A549 (cell line): Measurements from ENCODE around the gene HLF. TPM values are rescaled to one million over a fixed set of nuclear protein-coding genes. Genes with fewer than 3 reads are reported as not detected.

Experiments
- ATAC-seq, 2 experiments: fragments of 200-7000 bp in 1 of 2; fragments of >200 bp in 1 of 2; cut with Nextera tagmentation in 1 of 2; cut with Tn5 transposase in 1 of 2; 3 replicates each; pipeline versions ENCODE4 v1.8.0 to v1.9.1; 2018 to 2020; ENCODE audit warnings: mild to moderate bottlenecking in 1 of 2, moderate library complexity in 1 of 2
- CTCF ChIA-PET: fragments of 300-600 bp; sonication (Branson Sonifier 250); formaldehyde crosslinking; extraction: SDS; loops from one replicate; lab custom pipeline; 2021; ENCODE audit warnings: antibody characterized with exemption, inconsistent platforms; lab: Yijun Ruan, JAX
- POLR2A ChIA-PET: fragments of 350-600 bp; formaldehyde crosslinking; extraction: SDS; loops from one replicate; lab custom pipeline; 2021; ENCODE audit warnings: antibody characterized with exemption, inconsistent platforms; lab: Yijun Ruan, JAX
- DNase-seq, 2 experiments: peaks; one replicate each; pipeline versions ENCODE4 v3.0.0 to v3.0.0-alpha.2; 2011 to 2016; ENCODE audit warnings: low read depth in 1 of 2, low spot score in 1 of 2
- FAIRE-seq: peaks from 2 replicates; lab custom pipeline; 2011; peaks lifted over from hg19 to GRCh38; lab: Jason Lieb, UNC
- H3K27ac ChIP-seq, 2 experiments: fragments of >200 bp; sonication (Bioruptor Twin); formaldehyde crosslinking; 3 replicates each; pipeline ENCODE4 v1.5.1; 2016 to 2017
- H3K4me1 ChIP-seq: fragments of >200 bp; sonication (Bioruptor Twin); formaldehyde crosslinking; 3 replicates; pipeline ENCODE4 v1.6.1; 2016
- H3K4me2 ChIP-seq: fragments of >200 bp; sonication (Bioruptor Twin); formaldehyde crosslinking; 3 replicates; pipeline ENCODE4 v1.6.1; 2016
- H3K4me3 ChIP-seq: fragments of >200 bp; sonication (Bioruptor Twin); formaldehyde crosslinking; 3 replicates; pipeline ENCODE4 v1.5.1; 2016
- H3K9me3 ChIP-seq: fragments of >200 bp; sonication (Bioruptor Twin); formaldehyde crosslinking; 3 replicates; pipeline ENCODE4 v1.6.1; 2016
- CEBPB ChIP-seq, 2 experiments: fragments of >200 bp in 1 of 2; sonication (Bioruptor Twin) in 1 of 2; formaldehyde crosslinking in 1 of 2; IDR thresholded peaks; 2 replicates each; pipeline ENCODE4 v1.6.1; 2012 to 2016
- CHD2 ChIP-seq: fragments of 150-350 bp; IDR thresholded peaks from 2 replicates; pipeline ENCODE4 v1.6.1; 2014; ENCODE audit warnings: low read length; ENCODE audit not compliant: partially characterized antibody
- CHD4 ChIP-seq: fragments of 200-600 bp; sonication (generic); IDR thresholded peaks from 2 replicates; pipeline ENCODE4 v1.6.1; 2016; ENCODE audit warnings: antibody characterized with exemption, mild to moderate bottlenecking, borderline replicate concordance
- EHF ChIP-seq: fragments of 250-450 bp; sonication (Bioruptor Pico); IDR thresholded peaks from 2 replicates; pipeline ENCODE4 v1.5.0; 2020; ENCODE audit warnings: mild to moderate bottlenecking
- EHMT2 ChIP-seq: fragments of 200-600 bp; sonication (generic); IDR thresholded peaks from 2 replicates; pipeline ENCODE4 v1.6.1; 2016; ENCODE audit warnings: antibody characterized with exemption, low read depth, mild to moderate bottlenecking, moderate library complexity
- ESRRA ChIP-seq: fragments of 150-350 bp; IDR thresholded peaks from 2 replicates; pipeline ENCODE4 v1.6.1; 2014; ENCODE audit warnings: mild to moderate bottlenecking, low read length, borderline replicate concordance
- FOSB ChIP-seq: fragments of 250-450 bp; sonication (Bioruptor Pico); IDR thresholded peaks from 2 replicates; pipeline ENCODE4 v1.5.0; 2020; ENCODE audit warnings: mild to moderate bottlenecking, moderate library complexity
- FOSL2 ChIP-seq, 2 experiments: fragments of 450-650 bp in 1 of 2; fragments of >200 bp in 1 of 2; sonication (Bioruptor Twin) in 1 of 2; formaldehyde crosslinking; IDR thresholded peaks; 2 replicates each; pipeline versions ENCODE4 v1.5.0 to v1.6.1; 2016 to 2020; ENCODE audit warnings: mild to moderate bottlenecking in 1 of 2, moderate library complexity in 1 of 2
- FOXS1 ChIP-seq: fragments of 250-450 bp; sonication (Bioruptor Pico); IDR thresholded peaks from 2 replicates; pipeline ENCODE4 v1.5.0; 2020; ENCODE audit warnings: mild to moderate bottlenecking, moderate library complexity
- GATA3 ChIP-seq: IDR thresholded peaks from 2 replicates; pipeline ENCODE4 v1.6.1; 2012; ENCODE audit warnings: borderline replicate concordance
- HDAC2 ChIP-seq: fragments of 200-600 bp; sonication (generic); IDR thresholded peaks from 2 replicates; pipeline ENCODE4 v1.6.1; 2016
- HEYL ChIP-seq: fragments of 250-450 bp; sonication (Bioruptor Pico); IDR thresholded peaks from 2 replicates; pipeline ENCODE4 v1.8.0; 2021; ENCODE audit warnings: mild to moderate bottlenecking, moderate library complexity
- HOXA7 ChIP-seq: fragments of 250-450 bp; sonication (Bioruptor Pico); IDR thresholded peaks from 2 replicates; pipeline ENCODE4 v1.5.0; 2020; ENCODE audit warnings: mild to moderate bottlenecking, moderate library complexity
- HOXB13 ChIP-seq: fragments of 250-450 bp; sonication (Bioruptor Pico); IDR thresholded peaks from 2 replicates; pipeline ENCODE4 v1.5.0; 2020; ENCODE audit warnings: low read depth, mild to moderate bottlenecking, moderate library complexity
- JUN ChIP-seq, 2 experiments: fragments of >200 bp; sonication (Bioruptor Twin); formaldehyde crosslinking; IDR thresholded peaks; 2 replicates in 1 of 2; 3 replicates in 1 of 2; pipeline ENCODE4 v1.6.1; 2016 to 2017
- NR3C1 ChIP-seq: fragments of >200 bp; sonication (Bioruptor Twin); formaldehyde crosslinking; IDR thresholded peaks from 3 replicates; pipeline ENCODE4 v1.6.1; 2017
- PHF8 ChIP-seq: fragments of 200-600 bp; sonication (generic); IDR thresholded peaks from 2 replicates; pipeline ENCODE4 v1.6.1; 2016; ENCODE audit warnings: low read depth, mild to moderate bottlenecking, antibody characterized with exemption, moderate library complexity, borderline replicate concordance
- POLR2AphosphoS2 ChIP-seq: conservative IDR thresholded peaks from 2 replicates; pipeline ENCODE4 v1.6.1; 2012; ENCODE audit warnings: low read length, improper control_type of control experiment, inconsistent platforms
- RAD21 ChIP-seq, 2 experiments: fragments of >200 bp in 1 of 2; sonication (Bioruptor Twin) in 1 of 2; formaldehyde crosslinking in 1 of 2; IDR thresholded peaks in 1 of 2; conservative IDR thresholded peaks in 1 of 2; 2 replicates in 1 of 2; 3 replicates in 1 of 2; pipeline ENCODE4 v1.6.1; 2012 to 2018; ENCODE audit warnings: inconsistent platforms in 1 of 2
- RCOR1 ChIP-seq: fragments of 150-350 bp; IDR thresholded peaks from 2 replicates; pipeline ENCODE4 v1.6.1; 2014; ENCODE audit warnings: antibody characterized with exemption, low read length, low read depth
- SREBF2 ChIP-seq: fragments of 450-650 bp; IDR thresholded peaks from 2 replicates; pipeline ENCODE4 v1.6.1; 2014; ENCODE audit warnings: mild to moderate bottlenecking, moderate library complexity
- ZNF302 ChIP-seq: fragments of 250-450 bp; sonication (Bioruptor Pico); IDR thresholded peaks from 2 replicates; pipeline ENCODE4 v1.9.0; 2021; ENCODE audit warnings: inconsistent platforms, mild to moderate bottlenecking, moderate library complexity
- ZSCAN20 ChIP-seq: fragments of 250-450 bp; sonication (Bioruptor Pico); IDR thresholded peaks from 2 replicates; pipeline ENCODE4 v1.8.0; 2022; ENCODE audit warnings: mild to moderate bottlenecking, moderate library complexity
- WGBS: methylation state at CpG from one replicate; pipeline ENCODE4 v1.1.6; 2017; ENCODE audit errors: missing lambda C conversion rate; 5-methylcytosine and 5-hydroxymethylcytosine counted together
- polyA plus RNA-seq, 4 experiments: library from polyadenylated mRNA; depleted of rRNA in 3 of 4; stranded (reverse); fragments of >200 nt; fragmentation: RNase III in 1 of 4; extraction: RNeasy Plus Mini Kit Qiagen cat#74134 plus additional on column Dnase treatment in 1 of 4; gene quantifications; 2 replicates in 3 of 4; 3 replicates in 1 of 4; pipeline ENCODE4 v1.2.3, GENCODE V29; 2011 to 2017
- TF ChIP-seq, protein P1 (sequence below): fragments of >200 bp; sonication (Bioruptor Twin); formaldehyde crosslinking; IDR thresholded peaks from 2 replicates; pipeline ENCODE4 v1.6.1; 2016
- TF ChIP-seq, protein P2 (sequence below): fragments of >200 bp; sonication (Bioruptor Twin); formaldehyde crosslinking; IDR thresholded peaks from 3 replicates; pipeline ENCODE4 v1.5.1; 2016
- TF ChIP-seq, protein P3 (sequence below): fragments of 250-450 bp; sonication (Bioruptor Pico); IDR thresholded peaks from 2 replicates; pipeline ENCODE4 v1.5.0; 2021; ENCODE audit warnings: mild to moderate bottlenecking, moderate library complexity, borderline replicate concordance
- TF ChIP-seq, protein P4 (sequence below): IDR thresholded peaks from 2 replicates; pipeline ENCODE4 v1.6.1; 2012
- TF ChIP-seq, protein P5 (sequence below): IDR thresholded peaks from 2 replicates; pipeline ENCODE4 v1.6.1; 2012; ENCODE audit warnings: low read depth, borderline replicate concordance

The HLF gene
- polyA plus RNA-seq, 2 of the 4 experiments (the other 2 are of a cell fraction): 0.35 to 1.0 TPM

DNA sequence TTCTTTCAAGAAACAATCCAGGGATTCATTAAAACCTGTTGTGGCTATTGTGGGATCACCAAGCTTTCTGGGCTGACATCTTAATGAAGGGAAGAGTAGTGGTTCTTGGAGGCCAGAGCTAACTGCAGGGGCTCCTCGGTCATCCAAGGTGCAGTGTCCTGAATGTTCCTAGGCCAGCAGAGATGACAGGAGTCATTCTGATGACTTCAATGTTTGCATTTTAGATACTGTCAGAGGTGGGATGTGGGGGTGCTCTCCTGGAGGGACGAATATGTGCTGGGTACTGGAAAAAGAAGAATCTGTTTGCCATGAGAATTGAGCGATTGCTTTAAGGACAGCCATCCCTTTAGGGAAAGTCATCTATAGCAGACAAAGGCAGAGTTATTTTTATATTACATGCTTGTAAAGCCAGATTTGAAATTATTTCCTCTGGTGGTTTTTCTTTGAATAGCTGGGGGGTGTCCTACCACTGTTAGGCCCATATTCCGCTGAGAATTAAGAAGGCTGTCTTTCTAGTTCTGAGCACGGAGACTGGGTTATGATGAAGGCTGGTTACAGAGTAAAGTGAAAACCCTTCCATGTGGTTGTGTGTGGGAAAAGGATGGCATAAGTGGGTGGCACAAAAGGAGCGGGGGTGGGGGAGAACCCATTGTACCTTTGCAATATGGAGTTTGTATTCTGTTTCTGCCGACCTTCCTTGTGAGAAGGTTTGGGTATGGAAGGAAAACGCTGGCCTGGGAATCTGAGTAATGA is 7.4 kb downstream of the HLF start:
- ChIA-PET CTCF (interaction anchor here (0.6 to 0.8 kb wide), 2 partner anchors 13 to 275 kb away, joined by 3 to 4 read pairs; no protein-coding TSS in a partner anchor), POLR2A (no interaction called here)
- H3K4me3 ChIP-seq: no peak overlapping the region
- DNase-seq (no peak), ATAC-seq (no peak), FAIRE-seq (no peak)
- no peak overlapping the region for H3K4me2 ChIP-seq
- H3K4me1 ChIP-seq: peaks cover 23% of the 10 kb centered on the region
- no peaks in the 10 kb centered on the region for H3K9me3 ChIP-seq
- no peak overlapping the region for H3K27ac ChIP-seq
- 68% methylated on average over 8 of the region's 8 CpGs for WGBS
- TF ChIP-seq FOSL2 (IDR thresholded peaks at IDR 0.05) (no peak), FOSL2 (CRISPR knock-in tag; IDR thresholded peaks at IDR 0.05) (no peak), POLR2AphosphoS2 (no peak), ESRRA (no peak), CHD2 (no peak), ZNF302 (CRISPR knock-in tag) (no peak), SREBF2 (no peak), ZSCAN20 (no peak), RAD21 (conservative IDR thresholded peaks at IDR 0.05 in 1 of 2, IDR thresholded peaks at IDR 0.05 in 1 of 2) (no peak), PHF8 (no peak), JUN (IDR thresholded peaks at IDR 0.05) (no peak), GATA3 (no peak), NR3C1 (no peak)
- TF ChIP-seq, protein P1, sequence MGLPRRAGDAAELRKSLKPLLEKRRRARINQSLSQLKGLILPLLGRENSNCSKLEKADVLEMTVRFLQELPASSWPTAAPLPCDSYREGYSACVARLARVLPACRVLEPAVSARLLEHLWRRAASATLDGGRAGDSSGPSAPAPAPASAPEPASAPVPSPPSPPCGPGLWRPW: no peak
- TF ChIP-seq, protein P2, sequence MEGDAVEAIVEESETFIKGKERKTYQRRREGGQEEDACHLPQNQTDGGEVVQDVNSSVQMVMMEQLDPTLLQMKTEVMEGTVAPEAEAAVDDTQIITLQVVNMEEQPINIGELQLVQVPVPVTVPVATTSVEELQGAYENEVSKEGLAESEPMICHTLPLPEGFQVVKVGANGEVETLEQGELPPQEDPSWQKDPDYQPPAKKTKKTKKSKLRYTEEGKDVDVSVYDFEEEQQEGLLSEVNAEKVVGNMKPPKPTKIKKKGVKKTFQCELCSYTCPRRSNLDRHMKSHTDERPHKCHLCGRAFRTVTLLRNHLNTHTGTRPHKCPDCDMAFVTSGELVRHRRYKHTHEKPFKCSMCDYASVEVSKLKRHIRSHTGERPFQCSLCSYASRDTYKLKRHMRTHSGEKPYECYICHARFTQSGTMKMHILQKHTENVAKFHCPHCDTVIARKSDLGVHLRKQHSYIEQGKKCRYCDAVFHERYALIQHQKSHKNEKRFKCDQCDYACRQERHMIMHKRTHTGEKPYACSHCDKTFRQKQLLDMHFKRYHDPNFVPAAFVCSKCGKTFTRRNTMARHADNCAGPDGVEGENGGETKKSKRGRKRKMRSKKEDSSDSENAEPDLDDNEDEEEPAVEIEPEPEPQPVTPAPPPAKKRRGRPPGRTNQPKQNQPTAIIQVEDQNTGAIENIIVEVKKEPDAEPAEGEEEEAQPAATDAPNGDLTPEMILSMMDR: no peak

DNA sequence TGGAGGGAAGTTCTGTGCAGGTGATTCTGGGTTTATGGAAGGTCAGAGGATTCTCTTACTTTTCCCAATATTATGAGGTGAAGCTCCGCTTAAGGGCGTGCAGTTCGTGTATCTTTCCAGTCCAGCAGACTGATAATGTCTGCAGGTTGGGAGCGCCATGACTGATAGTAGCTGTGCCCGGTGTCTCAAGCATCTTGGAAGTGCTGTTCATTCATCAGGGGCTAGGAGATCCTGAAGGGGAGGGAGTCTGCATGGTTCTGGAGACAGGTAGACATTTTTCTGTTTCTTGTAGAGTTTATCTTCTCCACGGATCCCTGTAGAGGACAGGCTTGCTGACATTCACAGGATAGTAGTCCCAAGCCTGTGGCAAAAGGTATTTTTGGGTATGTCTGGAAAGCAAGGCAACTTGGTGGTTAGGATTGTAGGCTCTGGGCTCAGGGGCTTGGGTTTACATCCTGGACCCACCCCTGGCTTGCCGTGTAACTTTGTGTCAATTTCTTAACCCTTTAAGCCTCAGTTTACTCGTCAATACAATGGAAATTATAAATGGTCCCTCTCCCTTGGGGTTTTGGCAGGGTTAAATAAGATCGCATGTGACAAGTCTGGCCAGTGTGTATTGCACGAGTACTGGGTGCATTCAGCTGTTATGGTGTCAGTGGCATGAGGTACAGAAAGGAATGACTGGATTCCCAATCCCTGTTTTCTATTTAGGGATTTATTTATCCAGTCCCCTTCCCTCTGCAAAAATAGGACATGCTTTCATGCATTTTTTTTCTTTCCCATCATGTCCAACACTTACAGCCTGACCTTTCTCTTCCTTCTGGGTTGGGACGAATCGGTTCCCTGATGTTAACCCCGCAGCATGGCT is 8.2 kb downstream of the HLF start:
- Histone ChIP-seq H3K4me3 (no peak overlapping the region), H3K27ac (peak overlapping the region in 1 of 2 experiments; percentile 68; a peak in 3 of 6 replicates), H3K4me2 (peak overlapping the region; percentile 28), H3K9me3 (no peaks in the 10 kb centered on the region), H3K4me1 (peaks cover 31% of the 10 kb centered on the region)
- DNase-seq (no peak), FAIRE-seq (no peak), ATAC-seq (no peak)
- 75% methylated on average over 13 of the region's 13 CpGs for WGBS
- POLR2A ChIA-PET: no interaction called here
- CTCF ChIA-PET: interaction anchor here (0.6 to 0.7 kb wide), 2 partner anchors 276 to 463 kb away, joined by 3 to 4 read pairs; no protein-coding TSS in a partner anchor
- no peak for TF ChIP-seq EHF (CRISPR knock-in tag)
- no peak for TF ChIP-seq HOXA7
- no peak for TF ChIP-seq SREBF2
- no peak for TF ChIP-seq FOXS1 (CRISPR knock-in tag)
- TF ChIP-seq, protein P3, sequence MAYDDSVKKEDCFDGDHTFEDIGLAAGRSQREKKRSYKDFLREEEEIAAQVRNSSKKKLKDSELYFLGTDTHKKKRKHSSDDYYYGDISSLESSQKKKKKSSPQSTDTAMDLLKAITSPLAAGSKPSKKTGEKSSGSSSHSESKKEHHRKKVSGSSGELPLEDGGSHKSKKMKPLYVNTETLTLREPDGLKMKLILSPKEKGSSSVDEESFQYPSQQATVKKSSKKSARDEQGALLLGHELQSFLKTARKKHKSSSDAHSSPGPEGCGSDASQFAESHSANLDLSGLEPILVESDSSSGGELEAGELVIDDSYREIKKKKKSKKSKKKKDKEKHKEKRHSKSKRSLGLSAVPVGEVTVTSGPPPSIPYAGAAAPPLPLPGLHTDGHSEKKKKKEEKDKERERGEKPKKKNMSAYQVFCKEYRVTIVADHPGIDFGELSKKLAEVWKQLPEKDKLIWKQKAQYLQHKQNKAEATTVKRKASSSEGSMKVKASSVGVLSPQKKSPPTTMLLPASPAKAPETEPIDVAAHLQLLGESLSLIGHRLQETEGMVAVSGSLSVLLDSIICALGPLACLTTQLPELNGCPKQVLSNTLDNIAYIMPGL (CRISPR knock-in tag): no peak
- TF ChIP-seq HDAC2: no peak
- no peak for TF ChIP-seq CHD4
- no peak for TF ChIP-seq ZNF302 (CRISPR knock-in tag)
- TF ChIP-seq HOXB13 (CRISPR knock-in tag): no peak
- TF ChIP-seq HEYL (CRISPR knock-in tag): no peak
- TF ChIP-seq CEBPB (IDR thresholded peaks at IDR 0.05): no peak
- TF ChIP-seq, protein P4, sequence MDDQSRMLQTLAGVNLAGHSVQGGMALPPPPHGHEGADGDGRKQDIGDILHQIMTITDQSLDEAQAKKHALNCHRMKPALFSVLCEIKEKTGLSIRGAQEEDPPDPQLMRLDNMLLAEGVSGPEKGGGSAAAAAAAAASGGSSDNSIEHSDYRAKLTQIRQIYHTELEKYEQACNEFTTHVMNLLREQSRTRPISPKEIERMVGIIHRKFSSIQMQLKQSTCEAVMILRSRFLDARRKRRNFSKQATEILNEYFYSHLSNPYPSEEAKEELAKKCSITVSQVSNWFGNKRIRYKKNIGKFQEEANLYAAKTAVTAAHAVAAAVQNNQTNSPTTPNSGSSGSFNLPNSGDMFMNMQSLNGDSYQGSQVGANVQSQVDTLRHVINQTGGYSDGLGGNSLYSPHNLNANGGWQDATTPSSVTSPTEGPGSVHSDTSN: no peak
- no peak for TF ChIP-seq RCOR1
- TF ChIP-seq EHMT2: no peak
- TF ChIP-seq, protein P5, sequence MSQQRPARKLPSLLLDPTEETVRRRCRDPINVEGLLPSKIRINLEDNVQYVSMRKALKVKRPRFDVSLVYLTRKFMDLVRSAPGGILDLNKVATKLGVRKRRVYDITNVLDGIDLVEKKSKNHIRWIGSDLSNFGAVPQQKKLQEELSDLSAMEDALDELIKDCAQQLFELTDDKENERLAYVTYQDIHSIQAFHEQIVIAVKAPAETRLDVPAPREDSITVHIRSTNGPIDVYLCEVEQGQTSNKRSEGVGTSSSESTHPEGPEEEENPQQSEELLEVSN: no peak
- TF ChIP-seq FOSB: no peak
